HPDE6-E6E7 (cell line): Measurements from ENCODE around the gene YWHAB.
A peak's percentile ranks its signal among the peaks of the same experiment; 100 is the strongest.
"Not testable (repeated sequence)": the region's sequence is repeated elsewhere in the genome, so short reads cannot be mapped to it uniquely, and the experiment has no call there.

ENCODE experiments used
- DNase-seq: peaks from one replicate; pipeline ENCODE4 v3.0.0; 2011; ENCODE audit warnings: missing footprints; ENCODE audit errors: extremely low spot score

The YWHAB gene

DNA sequence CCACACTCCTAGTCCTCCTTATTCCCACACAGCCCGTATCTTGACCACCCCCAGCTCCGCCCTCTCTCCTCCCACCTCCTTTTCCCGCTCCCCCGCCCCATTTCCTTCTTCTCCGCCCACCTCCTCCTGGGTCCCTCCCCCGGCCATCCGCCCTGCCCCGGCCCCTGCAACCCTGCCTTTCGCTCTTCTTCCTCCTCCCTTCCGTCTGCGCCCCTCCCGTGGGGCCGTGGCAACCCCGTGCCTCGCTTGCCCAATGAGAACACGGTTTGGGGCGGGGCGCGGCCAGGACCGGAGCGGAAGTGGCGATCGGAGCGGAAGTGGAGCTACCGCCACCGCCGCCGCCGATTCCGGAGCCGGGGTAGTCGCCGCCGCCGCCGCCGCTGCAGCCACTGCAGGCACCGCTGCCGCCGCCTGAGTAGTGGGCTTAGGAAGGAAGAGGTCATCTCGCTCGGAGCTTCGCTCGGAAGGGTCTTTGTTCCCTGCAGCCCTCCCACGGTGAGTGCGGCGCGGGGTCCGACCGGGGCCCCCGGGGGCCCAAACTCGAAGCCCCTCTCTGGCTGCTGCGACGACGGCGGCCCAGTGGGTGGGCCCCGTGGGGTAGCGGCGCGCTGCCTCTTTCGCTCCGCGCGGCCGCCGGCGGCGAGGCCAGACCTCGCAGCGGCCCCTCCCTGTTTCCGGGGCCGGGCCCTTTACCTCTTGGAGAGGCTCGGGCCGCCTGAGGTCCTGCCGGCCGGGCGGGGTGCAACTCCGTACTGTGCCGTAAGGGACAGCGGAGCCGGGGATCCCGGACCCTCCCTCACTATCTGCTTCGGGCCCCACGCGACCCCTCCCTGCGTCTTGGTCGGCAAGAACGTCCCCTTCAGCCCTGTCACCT, at the start of gene YWHAB:
TSS of gene YWHAB (plus strand) at position 314 of the 874 bp plus-strand sequence. CDS start 15,829 bp downstream, outside the sequence.
- peak; percentile 98 for DNase-seq

DNA sequence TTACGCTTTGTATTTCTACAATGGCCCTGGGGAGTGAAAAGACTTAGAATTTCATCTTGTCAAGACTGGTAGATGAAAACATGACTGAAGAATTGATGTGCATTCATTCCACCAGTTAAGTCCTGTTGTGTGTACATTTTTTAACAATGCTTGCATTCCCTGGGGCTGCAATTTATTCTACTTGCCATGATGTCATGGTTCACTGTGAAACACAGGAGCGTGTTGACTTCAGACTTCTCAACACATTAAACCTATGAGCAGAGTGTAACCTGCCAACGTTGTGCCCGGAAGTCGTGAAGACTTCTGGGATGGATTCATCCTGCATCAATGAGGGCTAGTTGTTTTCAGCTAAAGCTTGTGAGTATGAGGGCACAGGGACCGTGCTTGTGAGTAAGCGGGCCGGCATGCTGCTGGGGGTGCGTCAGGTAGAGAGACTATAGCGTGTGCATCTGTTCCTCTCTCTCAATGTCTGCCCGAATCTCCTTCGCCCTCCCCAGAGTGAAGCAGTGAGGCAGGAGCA, 48.8 kb upstream of the YWHAB start:
- no peak for DNase-seq

DNA sequence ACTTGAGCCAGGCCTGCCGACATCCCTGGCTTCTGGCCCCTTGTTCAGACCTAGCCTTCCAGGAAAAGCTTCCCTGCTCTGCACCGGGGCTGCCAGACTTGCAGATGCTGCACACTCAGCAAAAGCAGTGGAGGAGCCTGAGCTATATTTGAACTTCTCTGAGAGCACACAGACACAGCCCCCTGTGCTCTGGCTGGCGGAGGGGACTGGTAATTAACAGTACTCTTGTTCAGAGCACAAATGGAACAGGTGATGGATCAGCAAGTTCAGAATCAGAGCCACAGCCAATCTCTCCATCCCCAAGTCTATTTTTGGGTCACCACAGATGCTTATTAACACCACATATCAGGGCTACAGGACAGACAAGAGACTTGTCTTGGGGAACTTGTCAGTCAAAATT, 47.6 kb upstream of the YWHAB start:
- no peak for DNase-seq

DNA sequence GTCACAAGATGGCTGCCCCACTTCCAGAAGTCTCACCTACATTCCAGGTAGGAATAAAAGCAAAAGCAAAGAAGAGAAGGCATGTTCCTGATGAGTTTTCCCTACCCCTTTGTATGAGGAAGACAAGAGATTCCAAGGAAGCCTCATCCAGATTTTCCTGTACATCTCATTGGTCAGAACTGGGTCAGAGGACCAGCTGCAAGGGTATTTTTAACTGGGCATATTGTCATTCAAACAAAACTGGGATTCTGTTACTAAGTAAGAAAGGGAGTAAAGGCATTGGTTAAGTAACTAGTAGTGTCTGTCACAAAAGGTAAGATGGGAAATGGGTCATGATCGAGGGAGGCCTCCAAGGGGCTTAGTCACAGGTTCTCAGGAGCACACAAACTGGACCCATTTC, 47.0 kb upstream of the YWHAB start:
- DNase-seq: no peak

DNA sequence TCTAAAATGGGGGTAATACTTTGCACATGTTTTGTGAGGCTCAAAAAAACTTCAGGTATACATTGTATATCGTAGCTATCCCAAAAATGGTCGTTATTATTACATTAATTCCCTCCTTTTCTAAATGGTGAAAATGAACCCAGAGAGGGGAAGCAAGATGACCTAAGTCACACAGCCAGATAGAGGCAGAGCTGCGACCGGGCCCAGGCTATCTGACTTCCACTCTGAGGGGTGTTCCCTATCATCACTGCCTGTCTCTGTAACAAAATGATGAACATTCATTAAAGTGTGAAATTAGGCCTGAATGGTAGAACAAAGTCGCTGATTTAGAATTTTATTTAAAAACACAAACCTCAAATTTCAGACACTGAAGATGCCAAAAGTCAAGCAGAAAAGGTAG, 46.0 kb upstream of the YWHAB start:
- no peak for DNase-seq

DNA sequence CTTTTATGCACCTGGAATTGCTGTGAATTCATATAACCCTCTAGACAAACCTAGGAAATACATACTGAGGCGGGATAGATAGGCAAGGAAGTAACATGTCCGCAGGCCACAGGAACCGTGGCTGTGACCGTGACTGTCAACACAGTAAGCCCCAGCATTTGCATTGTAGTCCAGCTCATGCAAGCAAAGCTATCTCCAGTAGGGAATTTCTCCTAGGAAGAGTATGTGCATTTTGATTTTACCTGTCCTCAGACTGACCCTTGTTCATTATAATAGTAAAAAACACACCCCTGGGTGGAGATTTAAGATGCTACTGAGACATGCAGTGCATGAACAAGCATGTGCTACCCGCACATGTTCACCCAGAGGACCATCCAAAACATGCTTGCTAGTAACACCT, 44.7 kb upstream of the YWHAB start:
- DNase-seq: no peak

DNA sequence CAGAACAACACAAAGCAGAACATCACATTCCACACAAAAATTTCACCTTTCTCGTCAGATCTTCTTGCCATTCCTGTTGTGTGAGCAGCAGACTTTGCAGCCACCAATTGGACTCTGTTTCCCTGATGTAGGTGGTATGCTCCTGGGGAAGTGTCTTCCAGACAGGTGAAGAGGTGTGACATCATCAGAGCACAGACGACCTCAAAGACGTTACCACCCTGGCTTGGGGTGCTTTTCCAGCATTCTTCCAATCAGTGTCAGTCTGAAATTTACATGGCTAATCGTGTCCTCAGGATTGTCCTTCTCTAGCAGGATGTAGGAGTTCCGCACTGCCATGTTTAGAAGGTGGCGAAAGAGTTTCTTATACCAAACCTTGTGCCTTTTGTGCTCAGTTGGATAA, 43.5 kb upstream of the YWHAB start:
- no peak for DNase-seq

DNA sequence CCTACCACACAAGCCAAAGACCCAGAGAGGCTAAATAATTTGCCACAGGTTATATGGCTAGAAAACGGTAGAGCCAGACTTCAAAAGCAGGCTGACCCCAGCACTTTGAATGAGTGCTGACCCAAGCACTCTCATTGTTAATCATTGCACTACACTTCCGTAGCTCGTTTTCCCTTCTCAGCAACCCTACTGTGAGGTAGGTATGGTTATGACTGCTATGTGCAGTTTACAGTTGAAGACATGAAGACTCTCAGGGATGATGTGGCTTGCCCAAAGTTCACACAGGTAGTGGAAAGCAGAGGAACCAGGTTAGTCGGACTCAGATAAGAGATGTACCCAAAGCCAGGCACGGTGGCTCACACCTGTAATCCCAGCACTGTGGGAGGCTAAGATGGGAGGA, 41.6 kb upstream of the YWHAB start:
- no peak for DNase-seq

DNA sequence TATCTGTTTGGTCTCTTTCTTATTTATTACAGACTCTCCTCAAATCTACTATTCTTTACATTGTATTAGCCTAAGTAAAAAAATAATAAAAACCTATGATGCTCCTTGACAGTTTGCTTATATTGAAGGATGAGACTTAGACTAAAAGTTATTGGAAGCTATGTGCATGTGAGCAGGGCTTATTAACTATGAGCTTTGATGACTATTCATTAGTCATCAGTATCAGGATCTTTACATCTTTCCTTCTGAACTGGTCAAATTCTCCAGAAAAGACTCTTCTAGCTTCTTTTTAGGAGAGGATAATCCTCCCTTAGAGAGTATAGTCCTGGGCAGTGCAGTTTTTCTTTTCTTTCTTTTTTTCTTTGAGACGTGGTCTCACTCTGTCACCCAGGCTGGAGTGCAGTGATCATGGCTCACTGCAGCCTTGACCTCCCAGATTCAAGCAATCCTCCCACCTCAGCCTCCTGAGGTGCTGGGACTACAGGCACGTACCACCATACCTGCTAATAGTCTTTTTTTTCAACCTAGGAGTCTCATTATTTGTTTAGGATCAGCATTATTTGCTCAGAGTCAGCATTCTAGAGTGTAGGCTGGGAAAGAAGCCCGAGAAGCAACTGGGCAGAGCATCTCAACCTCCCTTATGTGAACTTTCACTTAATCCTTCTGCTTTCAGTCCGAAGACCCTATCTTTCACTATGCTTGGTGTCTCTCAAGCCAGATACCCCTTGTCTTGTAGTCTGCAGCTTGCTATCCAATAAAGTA, 37.1 kb upstream of the YWHAB start:
- no peak for DNase-seq

DNA sequence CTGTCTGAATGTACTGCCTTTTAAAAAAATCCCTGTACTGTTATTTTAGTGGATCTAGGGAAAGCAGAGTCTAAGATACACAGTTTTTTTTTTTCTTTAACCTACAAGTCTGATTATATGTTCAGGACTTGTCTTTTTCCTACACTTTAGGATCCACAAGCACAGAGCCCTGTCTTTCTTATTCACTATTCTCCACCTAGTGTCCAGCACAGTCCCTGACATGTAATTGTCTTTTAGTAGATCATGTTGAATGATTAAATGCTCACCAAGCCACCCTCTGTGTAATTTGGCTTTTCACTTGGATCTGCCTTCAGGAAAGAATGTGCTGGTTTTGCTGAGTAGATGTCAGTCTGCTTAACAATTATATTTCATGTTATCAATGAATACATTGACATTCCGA, 35.8 kb upstream of the YWHAB start:
- no peak for DNase-seq

DNA sequence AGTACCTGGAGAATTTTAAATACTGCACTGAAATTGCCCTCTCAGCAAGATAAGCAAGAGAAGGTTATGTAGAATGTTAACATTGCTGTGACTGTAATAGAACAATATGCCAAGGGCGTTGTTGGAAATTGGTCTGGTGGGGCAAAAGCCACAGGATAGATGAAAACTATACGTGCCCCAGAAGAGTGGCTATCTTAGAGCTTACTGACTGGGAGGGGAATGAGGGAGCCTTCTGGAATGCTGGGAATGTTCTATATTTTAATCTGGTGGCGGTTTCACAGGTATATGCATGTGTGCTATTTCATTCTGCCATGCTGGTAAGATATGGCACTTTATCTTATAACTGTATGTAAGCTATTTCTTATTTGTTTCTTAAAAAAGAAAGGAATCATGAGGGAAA, 35.2 kb upstream of the YWHAB start:
- no peak for DNase-seq

DNA sequence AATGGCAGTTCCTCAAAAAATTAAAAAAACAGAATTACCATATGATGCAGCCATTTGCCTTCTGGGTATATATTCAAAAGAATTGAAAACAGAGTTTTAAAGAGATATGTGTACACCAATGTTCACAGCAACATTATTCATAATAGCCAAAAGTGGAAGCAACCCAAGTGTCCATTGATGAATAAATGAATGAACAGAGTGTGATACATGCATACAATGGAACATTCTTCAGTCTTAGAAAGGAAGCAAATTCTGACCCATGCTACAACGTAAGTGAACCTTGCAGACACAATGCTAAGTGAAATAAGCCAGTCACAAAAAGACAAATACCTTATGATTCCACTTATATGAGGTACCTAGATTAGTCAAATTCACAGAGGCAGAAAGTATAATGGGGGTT, 34.7 kb upstream of the YWHAB start:
- DNase-seq: no peak

DNA sequence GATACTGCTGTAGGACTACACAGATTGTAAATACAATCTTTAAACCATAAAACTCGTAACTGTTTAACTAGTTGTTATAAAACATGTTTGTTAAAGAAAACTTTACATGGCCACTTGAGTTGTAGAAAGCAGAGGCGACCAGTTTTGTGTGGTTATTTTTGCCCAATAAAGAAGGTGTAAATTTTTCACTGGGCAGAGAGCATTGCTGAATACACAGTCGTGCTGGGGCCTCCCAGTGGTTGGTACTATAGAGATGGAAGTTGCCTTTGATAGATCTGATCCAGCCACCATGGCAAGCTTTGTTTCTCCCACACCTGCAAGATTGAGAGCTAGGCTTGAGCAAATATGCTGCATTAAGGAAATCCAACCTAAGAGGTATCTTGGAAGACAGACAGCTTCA, 34.0 kb upstream of the YWHAB start:
- no peak for DNase-seq

DNA sequence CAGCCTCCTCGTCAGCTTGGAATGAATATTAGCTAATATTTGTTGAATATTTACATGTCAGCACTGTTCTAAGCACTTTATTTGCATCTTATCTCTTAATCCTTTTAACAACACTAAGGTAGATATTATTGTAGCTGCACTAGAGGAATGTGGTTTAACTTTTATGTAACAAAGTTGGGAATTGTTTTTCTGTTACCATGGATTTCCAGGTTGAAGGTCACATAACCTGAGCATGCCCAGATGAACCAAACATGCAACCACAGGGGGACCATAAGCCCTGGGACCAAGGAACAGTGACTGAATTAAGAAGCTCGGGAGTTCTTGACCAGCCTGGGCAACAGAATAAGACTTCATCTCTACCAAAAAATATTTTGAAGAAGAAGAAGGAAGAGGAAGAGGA, 29.1 kb upstream of the YWHAB start:
- no peak for DNase-seq

DNA sequence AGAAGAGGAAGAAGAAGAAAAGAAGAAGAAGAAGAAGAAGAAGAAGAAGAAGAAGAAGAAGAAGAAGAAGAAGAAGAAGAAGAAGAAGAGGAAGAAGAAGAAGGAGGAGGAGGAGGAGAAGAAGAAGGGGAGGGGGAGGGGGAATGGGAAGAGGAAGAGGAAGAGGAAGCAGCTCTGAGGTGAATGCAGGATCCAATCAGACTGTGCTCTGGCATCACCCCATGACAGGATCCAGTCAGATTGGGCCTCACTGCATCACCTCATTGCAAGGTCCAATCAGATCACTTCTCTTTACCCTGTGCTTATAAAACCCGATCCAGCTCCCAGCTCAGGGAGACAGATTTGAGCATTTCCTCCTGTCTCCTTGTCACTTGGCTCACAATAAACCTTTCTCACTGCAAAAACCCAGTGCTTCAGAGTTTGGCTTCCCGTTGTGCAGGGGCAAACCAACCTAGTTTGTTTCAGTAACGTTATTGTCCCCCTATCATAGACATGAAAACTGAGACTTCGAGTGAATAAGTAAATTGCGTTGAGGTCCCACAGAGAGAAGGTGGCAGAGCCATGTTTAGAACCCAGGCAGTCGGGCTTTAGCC, 28.6 kb upstream of the YWHAB start:
- DNase-seq: no peak

DNA sequence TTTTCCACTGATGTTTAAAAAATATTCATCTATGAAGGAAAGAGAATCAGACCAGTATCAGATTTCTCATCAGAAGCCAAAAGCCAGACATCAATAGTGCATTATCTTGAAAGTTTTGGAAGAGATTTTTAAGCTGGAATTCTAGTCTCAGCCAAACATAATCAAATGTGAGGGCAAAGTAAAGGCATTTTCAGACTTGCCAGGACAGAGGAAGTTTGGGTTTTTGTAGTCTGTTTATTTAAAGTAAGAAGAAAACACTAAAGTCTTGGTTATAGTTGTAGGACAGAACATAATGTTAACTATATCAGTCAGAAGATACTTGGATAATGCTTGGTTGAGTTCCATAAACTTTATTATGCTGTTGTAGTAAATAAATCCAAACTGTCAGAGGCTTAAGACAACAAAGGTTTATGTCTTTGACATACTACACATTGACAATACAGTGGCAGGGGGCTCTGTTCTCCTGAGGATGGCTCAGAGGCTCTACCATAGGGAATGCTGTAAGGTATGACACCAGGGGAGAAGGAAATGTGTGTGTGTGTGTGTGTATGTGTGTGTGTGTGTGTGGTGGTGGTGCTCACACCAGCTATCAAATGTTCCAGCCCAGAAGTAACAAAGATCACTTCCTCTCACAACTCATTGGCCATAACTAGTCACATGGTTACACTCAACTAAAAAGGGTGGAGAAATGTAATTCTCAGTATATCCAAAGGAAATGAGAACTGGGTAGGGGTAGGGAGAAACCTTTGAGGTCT, 26.7 kb upstream of the YWHAB start:
- no peak for DNase-seq

DNA sequence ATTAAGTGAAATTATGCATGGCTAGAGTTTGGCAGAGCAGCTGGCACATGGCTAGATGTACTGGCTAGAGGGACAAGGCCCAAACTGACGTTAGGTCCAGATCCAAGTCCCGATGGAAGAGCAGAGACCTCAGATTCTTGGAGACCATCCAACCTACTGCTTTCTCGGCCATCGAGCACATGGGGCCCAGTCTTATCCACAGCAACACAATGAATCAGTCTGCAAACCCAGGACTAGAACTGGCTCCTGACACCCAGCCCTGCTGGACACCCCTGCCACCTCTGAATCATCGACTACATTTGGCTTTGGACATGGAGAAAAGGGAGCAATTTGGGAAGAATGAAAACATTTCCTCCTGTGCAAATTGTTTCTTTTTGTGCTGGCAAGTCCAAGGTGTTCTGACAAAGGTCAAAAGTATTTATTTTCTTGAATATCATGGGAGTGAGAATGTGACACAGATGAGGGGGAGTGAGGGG, 23.9 kb upstream of the YWHAB start:
- peak; percentile 49 for DNase-seq

DNA sequence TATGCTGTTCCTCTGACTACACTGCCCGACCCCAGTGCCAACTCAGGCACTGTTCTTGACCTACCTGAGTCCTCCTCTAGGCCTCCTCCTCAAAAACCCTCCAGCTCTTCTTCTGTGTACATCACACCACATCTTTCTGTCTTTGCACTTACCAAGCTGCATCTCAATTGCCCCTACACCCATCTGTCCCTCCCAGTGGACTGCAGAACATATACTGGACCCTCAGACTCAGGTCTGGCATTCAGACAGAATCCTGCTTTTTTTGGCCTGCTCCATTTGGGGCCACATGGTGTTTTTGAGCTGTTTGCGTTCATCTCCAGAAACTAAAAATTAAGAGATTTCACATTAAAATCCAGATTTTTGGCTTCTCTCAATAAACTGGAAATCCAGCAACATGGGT, 23.2 kb upstream of the YWHAB start:
- no peak for DNase-seq

DNA sequence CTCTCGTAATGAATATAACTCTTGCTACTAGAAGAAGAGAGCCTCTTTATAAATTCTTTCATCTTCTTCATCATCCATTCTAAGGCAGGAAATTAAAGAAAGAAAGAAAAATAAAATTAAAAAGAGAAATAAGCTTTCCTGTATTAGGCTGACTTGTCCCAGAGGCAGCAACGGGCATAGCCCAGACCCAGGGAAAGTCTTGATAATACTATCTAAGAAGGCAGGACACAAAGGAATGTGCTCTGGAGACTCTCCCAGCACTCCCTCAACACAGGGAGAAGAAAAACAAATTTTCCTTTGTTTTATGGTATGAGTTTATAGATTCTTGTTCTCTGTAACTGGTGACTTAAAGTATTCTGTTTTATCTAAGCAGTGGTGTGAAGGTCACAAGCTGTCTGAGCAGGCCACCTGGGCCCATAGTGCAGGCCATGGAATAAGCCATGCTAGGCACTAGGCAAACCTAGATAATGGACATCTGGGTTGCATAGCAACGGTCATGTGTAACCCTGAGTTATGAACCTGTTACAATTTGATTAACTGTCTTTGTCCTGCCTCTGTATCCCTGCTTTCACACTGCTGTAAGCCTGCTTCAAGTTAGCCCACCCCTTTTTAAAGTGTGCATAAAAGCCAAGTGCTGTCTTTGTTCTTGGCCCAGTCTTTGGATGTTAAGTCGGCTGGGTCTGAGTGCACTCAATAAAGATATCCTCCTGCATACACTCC, 22.0 kb upstream of the YWHAB start:
- not testable (repeated sequence) for DNase-seq

DNA sequence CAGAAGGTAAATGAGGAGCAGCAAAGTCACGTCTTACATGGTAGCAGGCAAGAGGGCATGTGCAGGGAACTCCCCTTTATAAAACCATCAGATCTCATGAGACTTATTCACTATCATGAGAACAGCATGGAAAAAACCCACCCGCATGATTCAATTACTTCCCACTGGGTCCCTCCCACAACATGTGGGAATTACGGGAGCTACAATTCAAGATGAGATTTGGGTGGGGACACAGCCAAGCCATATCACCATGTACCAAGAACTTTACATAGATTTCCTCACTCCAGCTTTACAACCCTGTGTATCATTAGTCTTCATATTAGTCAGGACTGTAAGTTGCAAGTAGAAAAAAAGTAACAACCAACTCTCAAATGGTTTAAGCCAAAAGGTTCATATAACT, 21.0 kb upstream of the YWHAB start:
- not testable (repeated sequence) for DNase-seq
